HepG2 (cell line): ENCODE data around the gene CS. TPM values are rescaled to one million over a fixed set of nuclear protein-coding genes. Genes with fewer than 3 reads are reported as not detected.

Experiments
- ARNT2 ChIP-seq: sonication (generic); formaldehyde crosslinking; IDR thresholded peaks from 2 replicates; pipeline ENCODE4 v1.8.0; 2022; ENCODE audit warnings: mild to moderate bottlenecking, low read depth, missing genetic modification reagents, moderate library complexity
- BCL6 ChIP-seq: IDR thresholded peaks from 2 replicates; pipeline ENCODE4 v1.6.1; 2016; ENCODE audit warnings: missing genetic modification reagents, missing compliant biosample characterization
- CHCHD3 ChIP-seq: sonication (generic); formaldehyde crosslinking; IDR thresholded peaks from 2 replicates; pipeline ENCODE4 v1.8.0; 2022; ENCODE audit warnings: mild to moderate bottlenecking, missing genetic modification reagents, moderate library complexity
- CHD4 ChIP-seq: fragments of 200-600 bp; sonication (generic); IDR thresholded peaks from 2 replicates; pipeline ENCODE4 v1.7.0; 2017; ENCODE audit warnings: mild to moderate bottlenecking, low read length, borderline replicate concordance
- CREM ChIP-seq, 2 experiments: sonication (generic) in 1 of 2; formaldehyde crosslinking in 1 of 2; IDR thresholded peaks; 2 replicates each; pipeline versions ENCODE4 v1.4.0 to v1.6.1; 2016 to 2020; ENCODE audit warnings: antibody characterized with exemption in 1 of 2, mild to moderate bottlenecking in 1 of 2, missing genetic modification reagents in 1 of 2
- DRAP1 ChIP-seq: IDR thresholded peaks from 2 replicates; pipeline ENCODE4 v1.6.1; 2016; ENCODE audit warnings: missing genetic modification reagents, missing compliant biosample characterization
- ELF4 ChIP-seq: sonication (generic); formaldehyde crosslinking; IDR thresholded peaks from 2 replicates; pipeline ENCODE4 v1.5.0; 2020; ENCODE audit warnings: missing genetic modification reagents, mild to moderate bottlenecking, moderate library complexity, borderline replicate concordance
- ETV6 ChIP-seq: sonication (generic); formaldehyde crosslinking; conservative IDR thresholded peaks from 2 replicates; pipeline ENCODE4 v1.4.0; 2020; ENCODE audit warnings: missing genetic modification reagents
- FOXC1 ChIP-seq: sonication (generic); formaldehyde crosslinking; IDR thresholded peaks from 2 replicates; pipeline ENCODE4 v1.8.0; 2022; ENCODE audit warnings: mild to moderate bottlenecking, missing genetic modification reagents, borderline replicate concordance
- HOXA3 ChIP-seq: sonication (generic); formaldehyde crosslinking; IDR thresholded peaks from 2 replicates; pipeline ENCODE4 v1.5.0; 2020; ENCODE audit warnings: missing genetic modification reagents
- KLF6 ChIP-seq: IDR thresholded peaks from 2 replicates; pipeline ENCODE4 v1.8.0; 2016; ENCODE audit warnings: missing biosample characterization, missing genetic modification reagents
- KLF9 ChIP-seq: IDR thresholded peaks from 2 replicates; pipeline ENCODE4 v1.6.1; 2016; ENCODE audit warnings: low read depth
- MLLT10 ChIP-seq: sonication (generic); formaldehyde crosslinking; IDR thresholded peaks from 2 replicates; pipeline ENCODE4 v1.4.0; 2020; ENCODE audit warnings: missing genetic modification reagents
- PHF20 ChIP-seq: sonication (generic); formaldehyde crosslinking; IDR thresholded peaks from 2 replicates; pipeline ENCODE4 v1.5.0; 2020; ENCODE audit warnings: mild to moderate bottlenecking, missing genetic modification reagents
- RELA ChIP-seq: sonication (generic); formaldehyde crosslinking; IDR thresholded peaks from 2 replicates; pipeline ENCODE4 v1.4.0; 2020; ENCODE audit warnings: missing genetic modification reagents
- RFXANK ChIP-seq: IDR thresholded peaks from 2 replicates; pipeline ENCODE4 v1.6.1; 2016
- ZBTB7B ChIP-seq: sonication (generic); formaldehyde crosslinking; IDR thresholded peaks from 2 replicates; pipeline ENCODE4 v1.4.0; 2020; ENCODE audit warnings: missing genetic modification reagents
- ZNF225 ChIP-seq: sonication (generic); formaldehyde crosslinking; IDR thresholded peaks from 2 replicates; pipeline ENCODE4 v1.4.0; 2020; ENCODE audit warnings: mild to moderate bottlenecking, missing genetic modification reagents
- ZNF383 ChIP-seq: sonication (generic); formaldehyde crosslinking; IDR thresholded peaks from 2 replicates; pipeline ENCODE4 v1.4.0; 2020; ENCODE audit warnings: missing genetic modification reagents, mild to moderate bottlenecking, borderline replicate concordance
- ZNF564 ChIP-seq: sonication (generic); formaldehyde crosslinking; IDR thresholded peaks from 2 replicates; pipeline ENCODE4 v1.8.1; 2023; ENCODE audit warnings: mild to moderate bottlenecking, missing genetic modification reagents
- ZNF615 ChIP-seq: sonication (generic); formaldehyde crosslinking; IDR thresholded peaks from 2 replicates; pipeline ENCODE4 v1.5.0; 2020; ENCODE audit warnings: mild to moderate bottlenecking, missing genetic modification reagents, borderline replicate concordance
- ZNF891 ChIP-seq: sonication (generic); formaldehyde crosslinking; IDR thresholded peaks from 2 replicates; pipeline ENCODE4 v1.5.0; 2020; ENCODE audit warnings: mild to moderate bottlenecking, missing genetic modification reagents
- ZSCAN12 ChIP-seq: sonication (generic); formaldehyde crosslinking; IDR thresholded peaks from 2 replicates; pipeline ENCODE4 v1.9.0; 2021; ENCODE audit warnings: mild to moderate bottlenecking, missing genetic modification reagents
- polyA plus RNA-seq, 8 experiments: library from polyadenylated mRNA; depleted of rRNA in 3 of 8; stranded (reverse) in 7 of 8; unstranded in 1 of 8; fragments of >200 nt; fragmentation: Illumina TruSeq in 4 of 8; extraction: Trizol in 4 of 8; gene quantifications; 2 replicates each; pipeline versions ENCODE4 v1.2.1 to v1.2.3, GENCODE V29; 2011 to 2016; ENCODE audit warnings: low read depth in 4 of 8, missing spikeins in 1 of 8, mixed read lengths in 1 of 8; ENCODE audit not compliant: insufficient read depth in 1 of 8
- total RNA-seq, 5 experiments: library from RNA; depleted of rRNA; stranded (reverse); fragments of >200 nt; fragmentation: Illumina TruSeq; extraction: Trizol; gene quantifications; 2 replicates each; pipeline ENCODE4 v1.2.3, GENCODE V29; 2016; ENCODE audit warnings: low read depth in 1 of 5
- TF ChIP-seq, protein P1 (sequence below): sonication (generic); formaldehyde crosslinking; IDR thresholded peaks from 2 replicates; pipeline ENCODE4 v1.5.0; 2020; ENCODE audit warnings: missing genetic modification reagents
- TF ChIP-seq, protein P2 (sequence below): sonication (generic); formaldehyde crosslinking; conservative IDR thresholded peaks from 2 replicates; pipeline ENCODE4 v1.8.0; 2022; ENCODE audit warnings: mild to moderate bottlenecking, moderate library complexity, missing genetic modification reagents
- TF ChIP-seq, protein P3 (sequence below): sonication (generic); formaldehyde crosslinking; IDR thresholded peaks from 2 replicates; pipeline ENCODE4 v1.5.1; 2020; ENCODE audit warnings: missing genetic modification reagents, mild to moderate bottlenecking, borderline replicate concordance

CS gene
- total and polyA plus RNA-seq, 2 of the 13 experiments (the other 11 are each of a cell fraction or from before 2014, with no cell fraction given), result 173 to 175 TPM

GRCh38 chr12:56299853-56300643 lies at the start of gene CS (continued):
- TF ChIP-seq RELA (CRISPR knock-in tag) (0 out of 2 replicates have a peak, but pooled peaks have one; percentile 82), ZNF615 (no peak), ETV6 (0 out of 2 replicates have a peak, but pooled peaks have one; percentile 23), CREM (IDR thresholded peaks at IDR 0.05) (peak; percentile 60), CREM (CRISPR knock-in tag; IDR thresholded peaks at IDR 0.05) (no peak), ARNT2 (CRISPR knock-in tag) (peak; percentile 64; the same call in 1 of the 2 replicates), ZNF564 (CRISPR knock-in tag) (0 out of 2 replicates have a peak, but pooled peaks have one; percentile 38), ZBTB7B (CRISPR knock-in tag) (peak; percentile 60; the same call in 1 of the 2 replicates), DRAP1 (no peak; the same call in none of the 2 replicates), ELF4 (CRISPR knock-in tag) (peak; percentile 82; the same call in 1 of the 2 replicates), ZNF383 (CRISPR knock-in tag) (peak; percentile 84; the same call in 1 of the 2 replicates), FOXC1 (CRISPR knock-in tag) (peak; percentile 53; the same call in 1 of the 2 replicates), KLF6 (CRISPR knock-in tag) (0 out of 2 replicates have a peak, but pooled peaks have one; percentile 24), PHF20 (CRISPR knock-in tag) (peak; percentile 41; the same call in 1 of the 2 replicates), BCL6 (CRISPR knock-in tag) (no peak), CHCHD3 (CRISPR knock-in tag) (no peak), ZNF225 (CRISPR knock-in tag) (peak; percentile 69), KLF9 (no peak; the same call in 1 of the 2 replicates), RFXANK (CRISPR knock-in tag) (no peak), MLLT10 (no peak), CHD4 (no peak), HOXA3 (CRISPR knock-in tag) (no peak), ZNF891 (CRISPR knock-in tag) (peak; percentile 68; the same call in 1 of the 2 replicates), ZSCAN12 (no peak)
- TF ChIP-seq, protein P1, sequence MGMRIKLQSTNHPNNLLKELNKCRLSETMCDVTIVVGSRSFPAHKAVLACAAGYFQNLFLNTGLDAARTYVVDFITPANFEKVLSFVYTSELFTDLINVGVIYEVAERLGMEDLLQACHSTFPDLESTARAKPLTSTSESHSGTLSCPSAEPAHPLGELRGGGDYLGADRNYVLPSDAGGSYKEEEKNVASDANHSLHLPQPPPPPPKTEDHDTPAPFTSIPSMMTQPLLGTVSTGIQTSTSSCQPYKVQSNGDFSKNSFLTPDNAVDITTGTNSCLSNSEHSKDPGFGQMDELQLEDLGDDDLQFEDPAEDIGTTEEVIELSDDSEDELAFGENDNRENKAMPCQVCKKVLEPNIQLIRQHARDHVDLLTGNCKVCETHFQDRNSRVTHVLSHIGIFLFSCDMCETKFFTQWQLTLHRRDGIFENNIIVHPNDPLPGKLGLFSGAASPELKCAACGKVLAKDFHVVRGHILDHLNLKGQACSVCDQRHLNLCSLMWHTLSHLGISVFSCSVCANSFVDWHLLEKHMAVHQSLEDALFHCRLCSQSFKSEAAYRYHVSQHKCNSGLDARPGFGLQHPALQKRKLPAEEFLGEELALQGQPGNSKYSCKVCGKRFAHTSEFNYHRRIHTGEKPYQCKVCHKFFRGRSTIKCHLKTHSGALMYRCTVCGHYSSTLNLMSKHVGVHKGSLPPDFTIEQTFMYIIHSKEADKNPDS (CRISPR knock-in tag), result 0 out of 2 replicates have a peak, but pooled peaks have one; percentile 15
- TF ChIP-seq, protein P2, sequence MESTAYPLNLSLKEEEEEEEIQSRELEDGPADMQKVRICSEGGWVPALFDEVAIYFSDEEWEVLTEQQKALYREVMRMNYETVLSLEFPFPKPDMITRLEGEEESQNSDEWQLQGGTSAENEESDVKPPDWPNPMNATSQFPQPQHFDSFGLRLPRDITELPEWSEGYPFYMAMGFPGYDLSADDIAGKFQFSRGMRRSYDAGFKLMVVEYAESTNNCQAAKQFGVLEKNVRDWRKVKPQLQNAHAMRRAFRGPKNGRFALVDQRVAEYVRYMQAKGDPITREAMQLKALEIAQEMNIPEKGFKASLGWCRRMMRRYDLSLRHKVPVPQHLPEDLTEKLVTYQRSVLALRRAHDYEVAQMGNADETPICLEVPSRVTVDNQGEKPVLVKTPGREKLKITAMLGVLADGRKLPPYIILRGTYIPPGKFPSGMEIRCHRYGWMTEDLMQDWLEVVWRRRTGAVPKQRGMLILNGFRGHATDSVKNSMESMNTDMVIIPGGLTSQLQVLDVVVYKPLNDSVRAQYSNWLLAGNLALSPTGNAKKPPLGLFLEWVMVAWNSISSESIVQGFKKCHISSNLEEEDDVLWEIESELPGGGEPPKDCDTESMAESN, result no peak
- TF ChIP-seq, protein P3, sequence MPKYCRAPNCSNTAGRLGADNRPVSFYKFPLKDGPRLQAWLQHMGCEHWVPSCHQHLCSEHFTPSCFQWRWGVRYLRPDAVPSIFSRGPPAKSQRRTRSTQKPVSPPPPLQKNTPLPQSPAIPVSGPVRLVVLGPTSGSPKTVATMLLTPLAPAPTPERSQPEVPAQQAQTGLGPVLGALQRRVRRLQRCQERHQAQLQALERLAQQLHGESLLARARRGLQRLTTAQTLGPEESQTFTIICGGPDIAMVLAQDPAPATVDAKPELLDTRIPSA, result no peak
